B cell (primary cell): Measurements from ENCODE around the gene TXNDC11. TPM values are rescaled to one million over a fixed set of nuclear protein-coding genes. Genes with fewer than 3 reads are reported as not detected.

Experiments
- ATAC-seq: fragments of 200-7000 bp; cut with Tn5 transposase; one replicate; pipeline ENCODE4 v1.10.0; 2021; ENCODE audit warnings: low read depth, mild to moderate bottlenecking, moderate number of reproducible peaks, moderate library complexity
- CTCF ChIA-PET: fragments of 350-600 bp; sonication (Branson Sonifier 250); formaldehyde crosslinking; loops from one replicate; lab custom pipeline; 2021; ENCODE audit warnings: antibody characterized with exemption, inconsistent platforms; lab: Charles Lee
- POLR2A ChIA-PET: fragments of 350-600 bp; sonication (Branson Sonifier 250); formaldehyde crosslinking; loops from one replicate; lab custom pipeline; 2021; ENCODE audit warnings: antibody characterized with exemption; lab: Charles Lee
- DNase-seq: peaks from one replicate; pipeline ENCODE4 v3.0.0; 2013
- H2AFZ ChIP-seq: 2 replicates; pipeline ENCODE4 v1.6.1; 2012; ENCODE audit warnings: mild to moderate bottlenecking, low read depth, low read length; ENCODE audit not compliant: insufficient read depth, poor library complexity, severe bottlenecking
- H3K27ac ChIP-seq, 2 donors: 1 replicate in 1 of 2; 2 replicates in 1 of 2; pipeline ENCODE4 v1.5.1; 2012 to 2013; ENCODE audit warnings: low read length in 2 of 2, mild to moderate bottlenecking in 2 of 2, moderate library complexity in 1 of 2
- H3K27me3 ChIP-seq, 4 experiments: fragments of 200-600 bp in 1 of 4; sonication (generic) in 1 of 4; replicated peaks in 1 of 4; 1 replicate in 2 of 4; 2 replicates in 2 of 4; pipeline versions ENCODE4 v1.6.1 to v1.7.0; 2013 to 2016; ENCODE audit warnings: low read length in 3 of 4, mild to moderate bottlenecking in 2 of 4, mixed read lengths in 1 of 4, moderate library complexity in 1 of 4; ENCODE audit not compliant: insufficient read depth in 4 of 4, control insufficient read depth in 3 of 4; ENCODE audit errors: control extremely low read depth in 1 of 4
- H3K36me3 ChIP-seq, 2 experiments: replicated peaks in 1 of 2; 1 replicate in 1 of 2; 2 replicates in 1 of 2; pipeline versions ENCODE4 v1.6.1 to v1.7.1; 2013; ENCODE audit warnings: low read length in 1 of 2; ENCODE audit not compliant: insufficient read depth in 2 of 2, control insufficient read depth in 1 of 2; ENCODE audit errors: control extremely low read depth in 1 of 2, extremely low read depth in 1 of 2
- H3K4me1 ChIP-seq, 2 donors: fragments of 200-600 bp in 1 of 2; sonication (generic) in 1 of 2; 1 replicate in 1 of 2; 2 replicates in 1 of 2; pipeline versions ENCODE4 v1.5.1 to v1.6.1; 2013 to 2017; ENCODE audit warnings: low read length in 2 of 2; ENCODE audit not compliant: control insufficient read depth in 2 of 2, insufficient read depth in 2 of 2
- H3K4me2 ChIP-seq: replicated peaks from 2 replicates; pipeline ENCODE3; 2012; ENCODE audit warnings: mild to moderate bottlenecking, low read depth, low read length; ENCODE audit not compliant: poor library complexity, severe bottlenecking
- H3K4me3 ChIP-seq, 5 experiments: fragments of 200-600 bp in 1 of 5; sonication (generic) in 1 of 5; 1 replicate in 3 of 5; 2 replicates in 2 of 5; pipeline versions ENCODE4 v1.5.1 to v1.7.0; 2011 to 2016; ENCODE audit warnings: low read length in 4 of 5, mild to moderate bottlenecking in 4 of 5, low read depth in 2 of 5, control low read depth in 1 of 5, moderate library complexity in 1 of 5; ENCODE audit not compliant: insufficient read depth in 1 of 5; ENCODE audit errors: control extremely low read depth in 1 of 5, extremely low read depth in 1 of 5
- H3K79me2 ChIP-seq: fragments of 200-600 bp; sonication (generic); one replicate; pipeline ENCODE4 v1.6.0; 2016; ENCODE audit warnings: low read length; ENCODE audit not compliant: control insufficient read depth, insufficient read depth
- H3K9ac ChIP-seq: fragments of 200-600 bp; sonication (generic); 2 replicates; pipeline ENCODE4 v1.6.1; 2017; ENCODE audit warnings: mild to moderate bottlenecking, low read length, moderate library complexity
- H3K9me3 ChIP-seq, 3 donors: one replicate each; pipeline versions ENCODE4 v1.6.1 to v1.7.1; 2013; ENCODE audit warnings: low read length in 2 of 3; ENCODE audit not compliant: control insufficient read depth in 2 of 3, insufficient read depth in 1 of 3; ENCODE audit errors: control extremely low read depth in 1 of 3
- H4K20me1 ChIP-seq: 2 replicates; pipeline ENCODE4 v1.6.0; 2012; ENCODE audit warnings: mild to moderate bottlenecking, low read length; ENCODE audit not compliant: insufficient read depth, control insufficient read depth, poor library complexity, severe bottlenecking
- H3K27ac Mint-ChIP-seq: one replicate; pipeline ENCODE4 v1.8.0; 2021; ENCODE audit warnings: mixed read lengths
- H3K27me3 Mint-ChIP-seq: one replicate; pipeline ENCODE4 v1.8.0; 2021; ENCODE audit warnings: mixed read lengths
- H3K4me1 Mint-ChIP-seq: one replicate; pipeline ENCODE4 v1.8.0; 2021; ENCODE audit warnings: mixed read lengths
- H3K4me3 Mint-ChIP-seq: one replicate; pipeline ENCODE4 v1.8.0; 2021; ENCODE audit warnings: mixed read lengths
- H3K9me3 Mint-ChIP-seq: one replicate; pipeline ENCODE4 v1.8.0; 2022; ENCODE audit warnings: mixed read lengths; ENCODE audit not compliant: insufficient read depth
- EZH2 ChIP-seq: IDR thresholded peaks from 2 replicates; pipeline ENCODE4 v1.6.1; 2012; ENCODE audit warnings: borderline replicate concordance, low read depth, mild to moderate bottlenecking, moderate library complexity, low read length; ENCODE audit not compliant: insufficient read depth, poor library complexity, severe bottlenecking
- WGBS: methylation state at CpG from one replicate; pipeline ENCODE4 v1.1.5; 2013; ENCODE audit warnings: missing lambda C conversion rate; ENCODE audit not compliant: insufficient coverage; 5-methylcytosine and 5-hydroxymethylcytosine counted together
- intact Hi-C: fragments of 100-400 bp; cut with micrococcal nuclease; formaldehyde crosslinking; loops from one replicate; pipeline ENCODE4 v1.10.0; 2022
- polyA plus RNA-seq: library from polyadenylated mRNA; depleted of rRNA; stranded (reverse); fragments of >200 nt; gene quantifications from 2 replicates; pipeline ENCODE4 v1.2.3, GENCODE V29; 2012
- total RNA-seq, 2 donors: library from RNA; stranded (reverse); fragments of 120-200 nt in 1 of 2; gene quantifications; 1 replicate in 1 of 2; 2 replicates in 1 of 2; pipeline versions ENCODE4 v1.2.3 to v1.2.4, GENCODE V29; 2013 to 2022
- TF ChIP-seq, protein P1 (sequence below): fragments of 200-600 bp; IDR thresholded peaks from one replicate; pipeline ENCODE4 v1.8.0; 2022; ENCODE audit warnings: antibody characterized with exemption, mild to moderate bottlenecking

TXNDC11 gene
- total and polyA plus RNA-seq, 2 donors (not counting 1 experiment from before 2014, with no cell fraction given): 50.2 to 76.9 TPM

DNA sequence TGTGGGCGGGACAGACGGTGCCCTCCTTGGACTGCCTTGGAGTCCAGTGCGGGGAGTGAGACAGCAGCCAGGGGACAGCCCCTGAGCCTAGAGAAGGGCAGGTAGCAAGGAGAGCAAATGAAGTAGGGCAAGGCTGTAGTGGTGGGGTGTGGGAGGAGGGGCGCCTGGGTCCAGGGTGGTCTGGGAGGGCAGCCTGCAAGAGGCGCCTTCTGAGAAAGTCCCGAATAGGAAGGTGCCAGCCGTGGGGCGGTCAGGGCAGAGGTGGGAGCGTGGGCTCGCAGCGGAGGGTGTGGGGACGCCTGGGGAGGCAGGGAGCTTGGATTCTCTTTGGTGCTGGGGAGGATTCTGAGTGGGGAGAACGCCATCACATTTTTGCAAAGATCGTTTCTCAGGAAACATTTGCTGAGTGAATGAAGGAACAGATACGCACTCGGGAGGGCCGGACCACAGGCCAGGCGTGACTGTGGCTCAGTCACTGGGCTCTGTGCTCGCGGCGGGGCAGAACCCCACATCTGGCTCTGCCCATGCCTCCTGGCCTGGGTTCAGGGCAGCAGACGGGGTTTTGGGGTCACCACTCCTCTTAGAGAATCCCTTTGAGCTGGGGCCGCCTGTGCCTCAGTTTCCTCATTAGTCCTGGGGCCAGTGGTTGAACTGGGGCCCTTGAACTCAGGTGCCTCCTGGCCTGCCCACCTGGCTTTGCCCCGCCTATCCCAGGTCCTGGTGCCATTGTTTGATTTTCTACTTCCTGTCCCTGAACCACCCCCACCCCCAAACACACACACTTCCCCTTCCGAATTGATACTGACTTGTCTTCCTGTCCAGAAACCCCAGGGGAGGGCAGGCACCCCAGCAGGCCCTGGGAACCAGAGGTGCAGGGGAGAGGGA, 70.2 kb downstream of the TXNDC11 start:
- ATAC-seq: peak; percentile 23
- Histone ChIP-seq H4K20me1 (peaks cover 81% of the 10 kb centered on the region), H3K79me2 (peaks cover 93% of the 10 kb centered on the region), H2AFZ (no peak overlapping the region), H3K9me3 (peaks cover 0 to 2% (median 0%) of the 10 kb centered on the region in 3 donors), H3K4me3 (peak overlapping the region in 4 of 5 experiments; percentile 35 to 69 (median 54)), H3K27me3 (no peaks in the 10 kb centered on the region), H3K36me3 (peaks cover 0 to 40% of the 10 kb centered on the region in 2 experiments), H3K4me2 (peak overlapping the region; percentile 97), H3K9ac (peak overlapping the region; percentile 95), H3K4me1 (peaks cover 74 to 89% of the 10 kb centered on the region in 2 donors), H3K27ac (peak overlapping the region; percentile 96 to 98)
- ChIA-PET POLR2A (interaction anchor here (1.4 kb wide), 1 partner anchor 9 kb away, joined by 3 read pairs; no protein-coding TSS in a partner anchor), CTCF (interaction anchor here (1.1 to 2.1 kb wide), 2 partner anchors 10 to 140 kb away, joined by 3 to 7 read pairs; no protein-coding TSS in a partner anchor)
- H3K9me3 Mint-ChIP-seq: no peaks in the 10 kb centered on the region
- intact Hi-C loops: loop anchor here (1.0 kb wide), 1 partner anchor 17 kb away; no protein-coding TSS in a partner anchor
- DNase-seq: peak; percentile 86
- H3K4me1 Mint-ChIP-seq: peaks cover 85% of the 10 kb centered on the region
- peak overlapping the region; percentile 93 for H3K27ac Mint-ChIP-seq
- WGBS: 54% methylated on average over 23 of the region's 25 CpGs
- peak overlapping the region; percentile 91 for H3K4me3 Mint-ChIP-seq
- no peaks in the 10 kb centered on the region for H3K27me3 Mint-ChIP-seq
- no peak for TF ChIP-seq EZH2
- TF ChIP-seq, protein P1, sequence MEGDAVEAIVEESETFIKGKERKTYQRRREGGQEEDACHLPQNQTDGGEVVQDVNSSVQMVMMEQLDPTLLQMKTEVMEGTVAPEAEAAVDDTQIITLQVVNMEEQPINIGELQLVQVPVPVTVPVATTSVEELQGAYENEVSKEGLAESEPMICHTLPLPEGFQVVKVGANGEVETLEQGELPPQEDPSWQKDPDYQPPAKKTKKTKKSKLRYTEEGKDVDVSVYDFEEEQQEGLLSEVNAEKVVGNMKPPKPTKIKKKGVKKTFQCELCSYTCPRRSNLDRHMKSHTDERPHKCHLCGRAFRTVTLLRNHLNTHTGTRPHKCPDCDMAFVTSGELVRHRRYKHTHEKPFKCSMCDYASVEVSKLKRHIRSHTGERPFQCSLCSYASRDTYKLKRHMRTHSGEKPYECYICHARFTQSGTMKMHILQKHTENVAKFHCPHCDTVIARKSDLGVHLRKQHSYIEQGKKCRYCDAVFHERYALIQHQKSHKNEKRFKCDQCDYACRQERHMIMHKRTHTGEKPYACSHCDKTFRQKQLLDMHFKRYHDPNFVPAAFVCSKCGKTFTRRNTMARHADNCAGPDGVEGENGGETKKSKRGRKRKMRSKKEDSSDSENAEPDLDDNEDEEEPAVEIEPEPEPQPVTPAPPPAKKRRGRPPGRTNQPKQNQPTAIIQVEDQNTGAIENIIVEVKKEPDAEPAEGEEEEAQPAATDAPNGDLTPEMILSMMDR: no peak
